GM18499 (cell line): ENCODE results near the gene GRK3.
"Not testable (repeated sequence)": the region's sequence is repeated elsewhere in the genome, so short reads cannot be mapped to it uniquely, and the experiment has no call there.

Experiments used
- ATAC-seq: cut with Tn5 transposase; IDR thresholded peaks from one replicate; pipeline ENCODE4 v1.9.1; 2021; ENCODE audit warnings: moderate number of reproducible peaks; ENCODE audit not compliant: insufficient read depth, unreplicated experiment

GRK3 gene

DNA sequence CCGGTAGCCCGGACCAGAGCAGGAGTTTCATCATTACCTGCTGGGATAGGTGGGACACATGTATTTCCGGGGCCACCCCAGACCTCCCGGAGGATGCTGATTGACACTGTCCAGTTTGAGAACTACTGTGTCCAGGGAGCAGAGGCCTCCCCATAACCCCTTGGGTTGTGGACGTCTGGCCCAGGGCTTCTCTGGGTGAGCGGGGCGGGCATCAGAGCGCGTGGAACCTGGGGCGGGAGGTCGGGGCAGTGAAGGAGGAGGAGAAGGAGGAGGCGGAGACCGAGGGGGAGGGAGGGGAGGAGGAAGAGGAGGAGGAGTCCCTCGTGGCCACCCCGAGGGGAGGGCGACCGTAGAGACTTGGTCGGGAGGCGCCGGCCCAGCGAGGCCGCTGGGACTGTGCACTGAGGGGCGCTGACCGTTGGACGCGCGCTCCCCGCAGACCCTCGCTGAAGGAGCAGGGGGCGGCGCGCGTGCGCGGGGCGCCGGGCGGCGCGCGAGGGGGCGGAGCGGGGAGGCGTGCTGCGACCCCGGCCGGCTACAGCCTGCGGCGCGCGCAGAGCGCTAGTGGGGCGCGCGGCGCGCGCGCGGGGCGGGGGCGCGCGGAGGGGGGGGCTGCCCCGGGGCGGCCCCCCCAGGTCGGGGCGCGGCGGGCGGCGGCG is at the start of gene GRK3:
GRK3 (plus strand) TSS at position 356 of the 659 bp plus-strand sequence. CDS start 366 bp downstream, outside the sequence.
- ATAC-seq: no peak

DNA sequence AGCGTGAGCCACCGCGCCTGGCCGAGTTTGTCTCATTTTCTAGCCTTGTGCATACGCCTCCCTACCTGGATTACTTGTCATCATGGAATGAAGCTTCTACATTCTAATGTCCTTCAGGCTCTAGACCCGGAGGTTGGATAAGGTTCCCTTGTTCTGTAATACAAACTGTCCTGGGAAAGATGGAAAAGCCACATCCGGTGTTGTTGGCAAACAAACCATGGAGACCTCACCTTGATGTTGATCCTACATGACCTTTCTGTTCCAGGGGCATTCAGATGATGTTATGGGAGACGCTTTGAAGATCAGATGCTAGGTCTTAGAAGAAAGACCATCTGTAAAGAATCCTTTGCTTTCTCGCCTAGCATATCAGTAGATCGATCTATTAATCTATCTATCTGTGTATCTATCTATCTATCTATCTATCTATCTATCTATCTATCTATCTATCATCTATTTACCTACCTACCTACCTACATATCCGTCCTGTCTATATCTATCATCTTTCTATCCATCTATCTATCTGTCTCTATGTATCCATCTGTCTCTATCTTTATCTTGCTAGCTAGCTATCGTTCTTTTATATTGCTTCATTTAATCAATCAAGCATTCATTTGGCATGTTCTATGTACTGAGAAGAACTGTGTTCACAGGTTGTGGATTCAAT is 46.3 kb upstream of the GRK3 start:
- ATAC-seq: no peak

DNA sequence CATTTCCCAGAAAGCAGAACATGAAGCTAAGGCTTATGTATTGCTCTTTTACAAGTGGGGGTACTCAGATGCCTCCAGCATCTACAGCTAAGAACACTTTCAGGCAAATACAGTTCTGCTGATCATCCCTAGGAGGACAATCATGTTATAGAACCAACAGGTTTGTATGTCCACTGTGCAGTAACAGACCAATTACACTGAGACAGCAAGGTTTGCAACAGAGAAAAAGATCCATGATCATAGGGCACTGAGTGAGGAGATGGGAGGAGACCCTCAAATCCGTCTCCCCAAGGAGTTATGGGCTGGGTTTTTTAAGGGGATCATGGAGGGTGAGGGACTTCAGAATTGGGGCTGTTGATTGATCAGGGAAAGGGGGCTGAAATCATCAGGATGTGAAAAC is 39.1 kb upstream of the GRK3 start:
- no peak for ATAC-seq

DNA sequence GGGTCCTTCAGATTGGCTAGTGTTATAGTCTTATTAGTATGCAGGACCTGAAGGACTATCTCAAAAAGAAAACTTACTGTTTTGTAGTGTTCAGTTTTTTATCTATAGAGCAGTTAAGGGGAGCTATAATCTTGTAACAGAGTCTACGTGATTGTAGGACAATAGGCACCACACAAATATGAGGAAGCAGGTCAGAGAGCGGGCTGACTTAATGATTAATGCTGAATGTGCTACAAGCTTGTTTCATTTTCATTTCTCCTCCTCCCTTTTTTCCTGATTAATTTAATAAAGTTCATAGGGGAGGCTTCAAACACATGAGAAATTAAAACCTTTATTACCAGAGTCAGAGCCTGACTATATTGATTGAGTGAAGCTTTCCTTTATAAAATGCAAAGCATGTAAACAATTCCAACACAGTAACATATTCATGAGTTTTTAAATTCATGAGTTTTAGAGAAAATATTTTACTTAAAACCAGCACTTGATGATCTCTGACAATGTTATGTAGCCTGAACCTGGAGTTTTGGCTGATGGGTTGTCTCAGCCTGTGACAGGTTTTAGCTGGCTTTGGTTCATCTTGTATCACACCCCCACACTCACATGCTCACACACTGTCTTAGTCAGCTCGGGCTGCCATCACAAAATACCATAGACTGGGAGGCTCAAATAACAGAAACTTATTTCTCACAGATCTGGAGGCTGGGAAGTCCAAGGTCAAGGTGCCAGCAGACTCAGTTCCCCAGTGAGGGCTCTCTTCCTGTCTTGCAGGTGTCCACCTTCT is 38.5 kb upstream of the GRK3 start:
- not testable (repeated sequence) for ATAC-seq

DNA sequence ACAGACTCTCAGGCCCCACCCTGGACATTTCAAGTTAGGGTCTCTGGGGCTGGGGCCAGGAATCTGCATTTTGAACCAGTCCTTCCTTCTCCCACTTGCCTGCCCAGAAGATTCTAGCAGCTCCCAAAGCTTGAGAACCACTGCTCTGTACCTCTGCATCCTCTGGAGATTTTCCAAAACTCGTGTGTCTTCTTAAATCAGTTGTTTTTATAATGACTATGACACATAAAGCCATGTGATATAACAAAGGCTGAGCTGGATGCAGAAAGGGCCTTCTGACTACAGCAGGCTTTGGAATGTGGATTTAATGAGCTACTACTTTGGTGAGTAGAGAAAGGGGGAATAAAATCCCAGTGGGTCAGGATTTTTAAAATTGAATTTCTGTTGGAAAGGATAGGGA is 37.5 kb upstream of the GRK3 start:
- not testable (repeated sequence) for ATAC-seq

DNA sequence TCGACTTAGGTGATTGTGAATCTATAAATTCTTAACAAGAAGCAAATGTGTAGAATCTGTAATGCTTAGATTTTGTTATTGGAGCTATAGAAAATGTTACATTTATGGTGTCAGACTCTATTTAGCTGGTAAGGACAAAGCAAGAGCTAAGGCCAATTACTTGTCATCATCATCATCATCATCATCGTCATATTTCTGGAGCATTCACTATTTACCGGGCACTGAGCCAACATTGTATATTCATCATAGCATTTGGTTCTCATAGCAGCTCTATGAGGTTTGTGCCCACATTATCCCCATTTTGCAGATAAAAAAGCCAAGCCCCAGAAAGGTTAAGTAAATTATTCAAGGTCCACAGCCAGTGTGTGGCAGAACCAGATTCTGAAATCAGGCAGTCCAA is 36.4 kb upstream of the GRK3 start:
- ATAC-seq: not testable (repeated sequence)

DNA sequence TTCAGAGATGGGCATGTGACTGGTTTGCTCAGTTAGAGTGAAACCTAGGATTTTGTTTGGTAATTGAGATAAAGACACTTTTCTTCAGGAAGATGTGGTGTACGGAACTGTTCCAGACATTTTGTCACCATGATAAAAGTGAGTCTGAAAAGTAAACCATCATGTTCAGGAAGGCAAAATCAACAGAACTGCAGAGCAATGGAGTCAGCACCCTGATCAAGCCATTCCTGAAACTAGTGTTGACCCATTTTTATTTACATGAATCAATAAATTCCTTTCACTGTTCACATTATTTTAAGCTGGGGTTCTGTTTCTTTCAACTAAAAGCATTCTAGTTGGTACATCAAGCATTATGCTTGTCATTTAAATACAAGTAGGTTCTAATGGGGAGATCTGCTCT is 35.4 kb upstream of the GRK3 start:
- not testable (repeated sequence) for ATAC-seq

DNA sequence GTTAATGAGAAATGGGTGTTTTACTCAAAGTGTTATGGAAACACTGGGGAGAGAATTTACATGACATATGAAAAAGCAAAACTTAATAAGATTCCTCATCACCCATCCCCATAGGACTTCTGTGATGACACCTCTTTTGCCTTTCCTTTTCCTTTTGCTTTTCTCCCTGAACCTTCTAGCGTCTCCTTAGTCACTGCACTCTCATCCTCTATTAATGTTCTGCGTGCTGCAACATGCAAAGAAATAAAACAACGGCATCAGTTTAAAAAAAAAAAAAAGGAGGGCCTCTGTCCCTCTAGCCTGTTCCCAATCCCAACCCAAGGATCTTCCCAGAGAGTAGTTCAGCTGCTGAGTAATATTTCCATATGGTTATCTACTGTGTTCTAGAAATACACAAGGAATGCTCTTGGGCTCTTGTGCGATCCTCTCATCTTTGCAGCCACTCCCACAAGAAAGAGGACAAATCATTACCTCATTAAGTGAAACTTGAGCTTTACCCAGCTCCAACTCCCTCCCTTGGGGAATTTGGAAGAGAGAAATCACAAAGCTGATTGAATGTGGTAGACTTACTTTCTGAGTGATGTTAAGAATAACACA is 34.8 kb upstream of the GRK3 start:
- not testable (repeated sequence) for ATAC-seq

DNA sequence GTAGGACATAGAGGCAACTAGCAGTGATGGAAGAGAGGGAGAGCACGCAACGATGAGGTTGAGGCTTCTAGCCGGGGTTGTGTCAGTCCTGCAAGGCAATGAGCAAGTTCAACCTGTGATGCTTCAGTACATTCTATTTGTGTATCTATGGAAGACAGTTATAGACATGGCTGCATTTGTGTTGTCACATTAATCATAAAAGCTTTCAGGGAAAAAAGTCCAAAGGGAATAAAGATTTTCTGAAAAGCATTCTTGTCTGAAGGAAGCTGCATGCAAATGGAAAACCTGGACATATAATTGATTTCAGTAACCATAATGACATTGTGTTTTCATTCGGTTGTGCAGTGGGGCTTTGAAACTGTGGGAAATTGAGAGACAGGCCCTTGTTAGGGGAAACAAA is 32.8 kb upstream of the GRK3 start:
- not testable (repeated sequence) for ATAC-seq

DNA sequence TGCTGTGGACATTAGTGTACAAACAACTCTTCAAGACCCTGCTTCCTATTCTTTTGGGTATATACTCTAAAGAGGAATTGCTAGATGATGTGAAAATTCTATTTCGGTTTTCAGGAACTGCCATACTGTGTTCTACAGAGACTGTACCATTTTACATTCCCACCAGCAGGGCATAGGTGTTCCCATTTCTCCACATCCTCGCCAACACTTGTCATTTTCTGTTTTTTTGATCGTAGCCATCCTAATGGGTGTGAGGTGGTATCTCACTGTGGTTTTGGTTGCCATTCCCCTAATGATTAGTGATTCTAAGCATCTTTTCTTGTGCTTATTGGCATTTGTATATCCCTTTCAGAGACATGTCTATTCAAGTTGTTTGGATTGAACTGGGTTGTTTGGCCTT is 29.8 kb upstream of the GRK3 start:
- ATAC-seq: no peak

DNA sequence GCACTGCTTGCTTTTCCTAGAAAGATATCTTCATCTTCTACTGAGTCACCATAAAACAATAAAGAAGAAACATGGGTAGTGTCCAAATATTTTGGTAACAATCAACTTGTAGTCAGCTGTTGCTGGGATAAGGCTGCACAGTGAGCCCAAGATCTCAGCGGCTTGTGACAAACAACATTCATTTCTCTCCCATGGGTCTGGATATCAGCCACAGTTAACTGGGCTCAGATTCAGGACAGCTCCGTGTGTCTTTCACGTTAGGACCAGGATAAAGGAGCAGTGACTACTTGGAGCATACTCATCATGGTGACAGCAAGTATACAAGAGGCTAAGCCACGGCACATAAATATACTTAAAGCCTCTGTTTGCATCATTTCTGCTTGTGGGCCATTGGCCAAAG is 27.9 kb upstream of the GRK3 start:
- ATAC-seq: no peak

DNA sequence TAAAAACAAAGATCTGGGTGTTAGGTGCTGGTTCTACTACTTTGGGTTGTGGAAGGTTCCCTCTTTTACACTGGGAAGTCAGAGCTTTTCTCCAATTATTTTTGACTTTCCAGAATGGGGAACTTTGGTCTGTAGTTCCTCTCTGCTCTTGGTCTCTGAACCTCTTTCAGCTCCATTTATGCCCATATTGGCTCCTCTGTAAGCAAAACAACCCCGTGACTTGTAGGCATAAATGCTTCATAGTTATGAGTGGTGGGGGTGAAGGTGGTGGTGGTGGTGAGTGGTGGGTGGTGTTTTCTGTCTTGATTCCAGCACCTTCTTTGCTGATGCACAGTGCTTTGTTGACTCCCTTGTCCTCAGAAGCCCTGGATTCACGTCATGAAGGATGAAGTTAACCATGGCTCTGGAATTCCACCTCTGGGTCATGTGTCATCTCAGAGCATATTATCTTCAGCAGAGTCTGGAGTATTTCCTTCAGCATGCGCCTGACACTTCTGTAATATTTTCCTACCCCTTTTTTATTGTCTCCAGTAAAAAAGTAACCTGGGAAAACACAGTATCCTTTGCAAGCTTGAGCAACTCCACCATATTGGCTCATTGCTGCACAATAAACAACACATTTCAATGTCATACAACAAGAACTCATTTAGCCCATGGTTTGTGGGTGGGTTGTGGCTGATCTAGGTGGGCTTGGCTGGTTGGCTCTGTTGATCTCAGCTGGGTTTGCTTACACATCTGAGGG is 24.1 kb upstream of the GRK3 start:
- no peak for ATAC-seq

DNA sequence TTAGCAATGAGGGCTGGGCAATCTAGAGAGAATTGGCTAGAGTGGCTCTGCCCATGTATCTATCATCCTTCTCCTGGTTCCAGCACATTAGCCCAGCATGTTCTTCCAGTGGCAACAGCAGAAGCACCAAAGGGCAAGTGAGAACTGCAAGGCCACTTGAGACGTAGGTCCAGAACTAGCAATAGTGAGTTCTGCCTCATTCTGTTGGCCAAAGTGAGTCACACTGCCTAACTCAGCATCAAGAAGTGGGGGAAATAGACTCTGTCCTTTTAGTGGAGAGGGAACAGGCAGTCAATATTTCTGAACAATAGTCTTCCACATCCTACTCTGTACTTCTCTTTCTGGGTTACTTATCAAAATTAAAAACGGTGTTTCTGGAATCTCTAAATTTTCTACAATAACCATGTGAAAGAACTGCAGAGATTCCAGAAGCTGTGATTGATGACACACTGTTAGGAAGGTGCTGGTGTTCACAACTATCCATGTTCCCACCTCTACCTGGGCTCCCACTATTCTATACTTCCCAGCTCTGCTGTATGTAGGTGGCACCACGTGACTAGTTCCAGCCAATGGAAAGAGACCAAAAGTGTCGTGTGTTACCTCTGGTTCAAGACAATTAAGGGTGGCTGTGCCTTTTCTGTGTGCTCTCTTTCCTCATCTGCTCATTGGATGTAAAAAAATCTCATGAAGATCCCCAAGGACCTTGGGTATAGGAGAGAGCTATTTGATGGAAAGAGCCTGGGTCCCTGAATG is 23.4 kb upstream of the GRK3 start:
- ATAC-seq: no peak

DNA sequence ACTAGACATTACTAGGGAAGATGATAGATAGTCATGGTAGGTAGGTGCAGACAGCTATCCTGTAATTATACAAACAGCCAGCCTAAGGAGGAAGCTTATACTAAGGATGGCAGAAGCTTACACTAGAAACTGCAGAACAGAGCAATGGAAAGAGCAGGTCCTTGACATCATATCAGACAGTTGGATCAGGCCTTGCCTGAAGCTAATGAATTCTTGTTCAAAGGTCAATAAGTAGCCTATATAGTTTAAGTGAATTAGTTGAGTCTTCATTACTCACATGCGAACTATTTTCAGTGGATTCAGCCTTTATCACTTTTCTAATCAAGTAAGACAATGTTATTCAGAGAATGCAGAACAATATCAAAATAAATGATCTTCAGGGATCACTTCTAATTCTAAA is 22.3 kb upstream of the GRK3 start:
- ATAC-seq: no peak

DNA sequence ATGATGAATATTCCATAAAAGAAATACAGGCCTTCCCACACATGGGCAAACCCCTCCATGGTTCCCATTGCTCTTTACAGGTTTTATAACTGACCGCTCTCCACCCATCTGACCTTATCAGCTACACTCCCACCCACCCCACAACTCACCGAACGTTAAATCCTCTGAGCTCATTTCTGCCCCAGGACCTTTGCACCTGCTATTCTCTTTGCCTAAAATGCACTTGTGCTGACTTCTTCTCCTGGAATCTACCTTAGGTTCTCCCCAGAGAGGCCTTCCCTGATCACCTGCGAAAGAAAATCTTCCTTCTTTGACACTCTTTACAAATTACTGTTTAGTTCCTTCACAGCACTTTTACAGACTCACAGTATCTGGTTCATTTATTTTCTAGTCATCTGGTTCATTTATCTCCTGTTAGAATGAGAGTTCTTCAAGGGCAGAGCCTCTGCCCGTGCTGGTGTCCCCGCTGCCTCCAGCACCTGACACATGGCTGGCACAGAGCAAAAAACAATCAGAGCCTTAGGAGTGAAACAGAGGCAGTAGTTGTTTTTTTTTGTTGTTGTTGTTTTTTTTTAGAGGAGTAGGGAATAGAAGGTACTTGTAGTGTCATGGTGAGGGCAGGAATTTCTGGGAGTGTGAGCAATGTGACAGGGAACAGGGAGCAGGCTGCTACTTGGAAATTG is 21.6 kb upstream of the GRK3 start:
- ATAC-seq: no peak

DNA sequence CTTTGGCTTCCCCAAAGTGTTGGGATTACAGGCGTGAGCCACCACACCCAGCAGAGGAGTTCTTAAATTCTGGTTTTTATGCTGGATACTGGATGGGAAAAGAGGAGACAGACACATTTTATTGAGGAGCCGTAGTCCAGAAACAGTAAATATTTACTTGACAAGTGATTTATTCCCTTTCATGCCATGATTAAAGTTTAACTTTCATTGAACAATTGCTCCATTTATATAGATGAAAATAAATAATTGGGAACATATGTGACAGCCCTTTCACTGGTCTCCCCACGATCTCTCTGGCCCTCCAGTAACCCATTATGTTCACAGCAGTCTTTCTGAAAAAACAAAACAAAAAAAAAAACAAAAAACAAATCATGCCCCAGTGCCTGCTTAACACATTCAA is 19.3 kb upstream of the GRK3 start:
- no peak for ATAC-seq

DNA sequence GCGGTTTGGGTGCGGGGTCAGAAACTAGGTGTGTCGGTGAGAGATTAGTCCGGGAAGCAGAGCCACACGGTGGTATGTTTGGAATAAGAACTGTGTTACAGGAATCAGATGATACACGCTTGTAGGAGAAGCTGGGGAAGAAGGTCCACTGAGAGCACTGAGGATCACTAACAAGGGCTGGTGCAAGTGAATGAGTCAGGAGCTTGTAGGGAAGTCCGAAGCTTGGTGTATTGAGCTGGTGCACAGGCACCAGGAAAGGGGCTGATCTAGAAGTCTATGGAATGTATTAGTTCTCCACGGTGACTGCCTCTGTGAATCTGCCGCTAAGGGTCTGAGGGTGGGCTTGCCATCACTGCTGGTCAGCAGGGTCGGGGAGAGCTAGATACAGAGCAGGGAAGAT is 18.8 kb upstream of the GRK3 start:
- ATAC-seq: no peak

DNA sequence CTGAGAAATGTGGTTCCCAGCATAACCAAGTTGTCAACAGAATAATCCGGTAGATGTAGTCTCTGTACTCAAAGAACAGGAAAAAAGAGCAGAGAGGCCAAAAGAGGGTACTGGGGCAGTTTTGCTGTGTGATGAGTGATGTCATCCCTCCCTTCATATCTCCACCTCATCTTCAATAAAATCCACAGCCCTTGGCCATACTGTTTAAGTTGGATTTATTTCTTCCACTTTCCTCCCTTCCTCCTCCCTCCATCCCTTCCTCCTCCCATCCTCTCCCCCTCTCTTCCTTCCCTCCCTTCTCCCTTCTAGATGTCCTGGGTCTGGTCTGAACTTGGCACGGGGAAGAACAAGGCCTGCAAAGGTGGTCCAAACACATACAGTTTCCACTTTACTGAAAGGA is 18.2 kb upstream of the GRK3 start:
- ATAC-seq: no peak

DNA sequence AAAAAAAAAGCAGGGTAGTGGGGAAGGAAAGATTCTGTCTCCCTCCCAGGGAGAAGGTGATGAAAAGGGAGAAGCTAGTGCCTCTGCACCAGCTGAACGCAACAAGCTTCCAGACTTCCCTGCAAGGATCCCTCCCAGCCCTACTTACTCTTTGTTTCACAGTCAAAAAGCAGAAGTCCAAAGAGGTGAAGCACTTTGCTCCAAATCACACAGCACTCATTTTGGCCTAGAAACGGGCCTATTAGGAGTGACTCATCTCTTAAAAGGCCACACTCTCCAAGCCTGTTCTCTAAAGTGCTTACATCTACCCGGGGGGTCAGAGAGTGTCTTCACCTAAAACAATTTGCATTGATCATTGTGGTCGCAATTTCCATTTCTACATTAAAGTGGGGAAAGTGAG is 17.7 kb upstream of the GRK3 start:
- no peak for ATAC-seq
